HG03457 (cell line): ENCODE measurements around the gene CDKAL1.
"Not testable (repeated sequence)": the region's sequence is repeated elsewhere in the genome, so short reads cannot be mapped to it uniquely, and the experiment has no call there.

Experiments used
- ATAC-seq: cut with Tn5 transposase; IDR thresholded peaks from one replicate; pipeline ENCODE4 v1.9.1; 2021; ENCODE audit warnings: moderate number of reproducible peaks; ENCODE audit not compliant: unreplicated experiment

Gene CDKAL1

DNA sequence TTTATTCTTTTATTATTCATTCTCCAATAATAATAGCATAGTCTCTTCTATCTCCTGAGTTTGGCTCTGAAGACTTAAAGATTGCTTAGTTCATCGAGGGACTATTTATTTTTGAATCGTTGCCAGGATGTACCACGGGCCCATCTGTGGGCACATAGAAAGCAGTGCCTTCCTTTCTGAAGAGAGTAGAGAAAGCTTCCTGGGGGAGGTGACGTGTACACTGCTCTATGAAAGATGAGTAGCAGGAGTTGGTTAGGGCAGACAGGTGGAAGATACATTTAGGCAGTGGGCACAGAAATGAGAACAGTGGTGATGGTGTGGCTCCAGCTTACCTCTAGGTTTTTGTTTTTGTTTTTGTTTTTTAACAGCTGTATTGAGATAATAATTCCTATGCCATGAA is 98.4 kb downstream of the CDKAL1 start:
- ATAC-seq = no peak

DNA sequence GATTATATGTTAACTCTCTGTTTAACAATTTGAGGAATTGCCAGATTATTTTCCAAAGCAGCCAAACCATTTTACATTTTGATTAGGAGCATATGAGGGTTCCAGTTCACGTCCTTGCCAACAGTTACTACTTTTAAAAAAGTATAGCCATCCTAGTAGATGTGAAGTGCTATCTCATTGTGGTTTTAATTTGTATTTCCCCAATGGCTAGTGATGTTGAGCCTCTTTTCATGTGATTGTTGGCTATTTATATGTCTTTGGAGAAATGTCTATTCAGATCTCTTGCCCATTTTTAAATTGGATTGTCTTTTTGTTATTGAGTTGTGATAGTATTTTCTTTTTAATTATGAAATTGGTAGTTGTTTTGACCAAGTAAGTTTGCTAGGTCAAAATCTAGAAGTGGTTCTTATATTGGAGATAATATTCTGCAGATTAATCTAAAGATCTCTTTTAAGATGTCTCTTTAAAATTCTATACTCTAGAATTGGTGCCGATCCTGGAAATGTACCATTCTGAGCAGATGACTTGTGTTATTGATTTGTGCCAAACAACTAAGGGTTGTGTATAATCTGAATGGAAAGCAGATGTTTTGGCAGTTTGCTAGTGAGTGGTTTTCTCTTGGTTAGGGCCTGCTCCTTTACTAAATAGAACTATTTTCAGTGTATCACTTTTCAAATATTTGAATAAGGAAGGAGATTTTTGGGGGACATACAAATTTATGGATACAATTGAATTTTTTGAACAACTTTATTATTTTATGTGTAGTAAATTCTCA is 99.5 kb downstream of the CDKAL1 start:
- ATAC-seq = no peak

DNA sequence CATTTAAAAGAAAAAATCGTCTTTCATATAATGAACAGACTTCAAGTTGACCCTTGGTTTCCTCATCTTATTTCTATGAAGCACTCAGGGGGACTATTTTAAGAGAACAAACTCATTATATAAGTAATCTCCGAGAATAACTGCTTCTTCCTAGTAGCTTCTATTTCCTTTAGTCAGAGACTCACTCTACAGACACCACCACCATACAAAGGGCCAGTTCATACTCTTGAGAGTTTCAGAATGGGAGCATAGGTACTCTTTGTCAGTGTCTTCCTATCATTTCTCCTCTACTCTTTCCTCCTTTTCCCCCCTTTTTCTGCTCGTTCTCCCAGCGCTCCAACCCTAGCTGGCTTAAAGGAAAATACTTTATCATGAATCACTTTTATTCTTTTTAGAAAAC is 104.9 kb downstream of the CDKAL1 start:
- ATAC-seq = no peak

DNA sequence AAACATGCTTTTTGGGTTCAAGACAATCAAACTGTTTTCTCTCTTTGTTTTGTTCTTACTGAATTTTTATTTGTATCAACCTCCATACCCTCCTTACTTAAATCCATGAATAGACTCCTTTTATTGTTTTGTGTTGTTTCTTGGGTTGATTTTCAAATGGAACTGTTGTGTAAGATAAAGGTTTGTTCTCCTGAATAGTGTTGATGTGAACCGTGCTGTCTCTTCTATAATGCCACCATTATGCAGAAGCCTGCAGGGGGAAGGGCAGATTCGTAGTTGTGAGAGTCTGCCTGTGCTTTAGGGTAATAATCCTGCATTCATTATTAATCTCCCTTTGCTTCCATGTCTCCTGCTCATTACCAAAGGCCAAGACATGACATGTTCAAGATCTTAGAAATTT is 105.9 kb downstream of the CDKAL1 start:
- no peak for ATAC-seq

DNA sequence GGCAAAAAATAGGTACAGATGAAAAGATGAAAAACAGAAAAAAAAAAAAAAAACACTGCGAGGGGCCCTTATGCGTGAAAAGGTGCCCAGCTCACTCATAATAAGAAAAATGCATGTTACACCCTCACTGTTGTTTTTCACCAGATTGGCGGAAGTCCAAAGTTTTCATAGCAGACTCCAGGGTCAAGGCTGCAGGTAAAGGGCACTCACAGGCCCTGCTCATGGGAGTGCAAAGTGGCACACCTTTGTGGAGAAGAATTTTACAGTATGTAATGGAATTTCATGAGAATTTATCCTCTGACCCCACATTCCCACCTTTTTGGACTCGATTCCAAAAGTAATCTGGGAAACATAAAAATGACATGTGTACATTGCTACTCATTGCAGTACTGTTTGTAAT is 108.2 kb downstream of the CDKAL1 start:
- no peak for ATAC-seq

DNA sequence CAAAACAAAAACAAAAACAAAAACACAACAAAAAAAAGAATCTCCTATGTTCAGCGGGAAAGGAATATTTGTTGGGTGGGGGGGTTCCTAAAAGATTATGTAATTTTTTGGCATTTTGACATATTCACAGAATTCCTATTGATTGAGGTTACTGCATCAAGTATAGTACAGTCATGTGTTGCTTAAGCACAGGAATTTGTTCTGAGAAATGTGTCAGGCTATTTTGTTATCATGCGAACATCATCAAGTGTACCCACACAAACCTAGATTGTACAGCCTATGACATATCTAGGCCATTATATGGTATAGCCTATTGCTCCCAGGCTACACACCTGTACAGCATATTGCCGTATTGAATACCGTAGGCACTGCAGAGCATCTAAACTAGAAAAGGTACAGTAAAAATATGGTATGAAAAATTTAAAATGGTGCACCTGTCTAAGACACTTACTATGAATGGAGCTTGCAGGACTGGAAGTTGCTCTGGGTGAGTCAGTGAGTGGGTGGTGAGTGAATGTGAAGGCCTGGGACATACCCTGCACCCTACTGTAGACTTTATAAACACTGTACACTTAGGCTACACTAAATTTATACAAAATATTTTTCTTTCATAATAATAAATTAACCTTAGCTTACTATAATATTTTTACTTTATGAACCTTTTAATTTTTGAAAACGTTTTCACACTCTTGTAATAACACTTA is 110.6 kb downstream of the CDKAL1 start:
- no peak for ATAC-seq

DNA sequence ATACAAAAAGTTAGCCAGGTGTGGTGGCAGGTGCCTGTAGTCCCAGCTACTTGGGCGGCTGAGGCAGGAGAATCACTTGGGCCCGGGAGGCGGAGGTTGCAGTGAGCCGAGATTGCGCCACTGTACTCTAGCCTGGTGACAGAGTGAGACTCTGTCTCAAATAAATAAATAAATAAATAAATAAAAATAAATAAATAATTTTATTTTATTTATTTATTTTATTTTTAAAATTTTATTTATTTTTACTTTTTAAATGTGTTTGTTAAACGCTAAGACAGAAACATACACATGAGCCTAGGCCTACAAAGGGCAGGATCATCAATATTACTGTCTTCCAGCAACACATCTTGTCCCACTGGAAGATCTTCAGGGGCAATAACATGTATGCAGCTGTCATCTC is 111.3 kb downstream of the CDKAL1 start:
- not testable (repeated sequence) for ATAC-seq

DNA sequence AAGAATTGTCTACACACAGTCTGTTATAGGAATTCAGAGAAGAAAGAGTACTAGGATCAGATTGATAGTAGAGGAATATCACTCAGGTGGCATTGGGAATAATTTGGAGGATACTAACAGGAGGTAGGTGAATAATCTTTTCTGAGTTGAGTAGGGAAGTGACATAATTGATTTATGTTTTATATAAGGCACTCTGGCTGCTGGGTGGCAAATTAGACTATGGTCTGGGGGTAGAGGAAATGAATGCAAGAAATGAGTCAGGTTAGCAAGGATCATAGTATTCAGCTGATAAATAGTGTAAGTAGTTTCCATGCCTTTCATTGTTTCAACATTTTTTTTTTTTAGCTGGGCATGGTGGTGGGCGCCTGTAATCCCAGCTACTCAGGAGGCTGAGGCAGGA is 113.3 kb downstream of the CDKAL1 start:
- no peak for ATAC-seq

DNA sequence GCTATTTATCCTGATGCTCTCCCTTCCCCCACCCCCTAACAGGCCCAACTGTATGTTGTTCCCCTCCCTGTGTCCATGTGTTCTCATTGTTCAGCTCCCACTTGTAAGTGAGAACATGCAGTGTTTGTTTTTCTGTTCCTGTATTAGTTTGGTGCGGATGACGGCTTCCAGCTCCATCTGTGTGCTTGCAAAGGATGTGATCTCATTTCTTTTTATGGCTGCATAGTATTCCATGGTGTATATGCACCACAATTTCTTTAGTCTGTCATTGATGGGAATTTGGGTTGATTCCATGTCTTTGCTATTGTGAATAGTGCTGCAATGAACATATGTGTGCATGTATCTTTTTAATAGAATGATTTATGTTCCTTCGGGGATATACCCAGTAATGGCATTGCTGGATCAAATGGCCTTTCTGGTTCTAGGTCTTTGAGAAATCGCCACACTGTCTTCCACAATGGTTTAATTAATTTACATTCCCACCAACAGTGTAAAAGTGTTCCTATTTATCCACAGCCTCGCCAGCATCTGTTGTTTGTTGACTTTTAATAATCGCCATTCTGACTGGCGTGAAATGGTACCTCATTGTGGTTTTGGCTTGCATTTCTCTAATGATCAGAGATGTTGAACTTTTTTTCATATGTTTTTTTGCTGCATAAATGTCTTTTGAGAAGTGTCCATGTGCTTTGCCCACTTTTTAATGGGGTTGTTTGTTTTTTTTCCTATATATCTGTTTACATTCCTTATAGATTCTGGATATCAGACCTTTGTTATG is 115.6 kb downstream of the CDKAL1 start:
- not testable (repeated sequence) for ATAC-seq

DNA sequence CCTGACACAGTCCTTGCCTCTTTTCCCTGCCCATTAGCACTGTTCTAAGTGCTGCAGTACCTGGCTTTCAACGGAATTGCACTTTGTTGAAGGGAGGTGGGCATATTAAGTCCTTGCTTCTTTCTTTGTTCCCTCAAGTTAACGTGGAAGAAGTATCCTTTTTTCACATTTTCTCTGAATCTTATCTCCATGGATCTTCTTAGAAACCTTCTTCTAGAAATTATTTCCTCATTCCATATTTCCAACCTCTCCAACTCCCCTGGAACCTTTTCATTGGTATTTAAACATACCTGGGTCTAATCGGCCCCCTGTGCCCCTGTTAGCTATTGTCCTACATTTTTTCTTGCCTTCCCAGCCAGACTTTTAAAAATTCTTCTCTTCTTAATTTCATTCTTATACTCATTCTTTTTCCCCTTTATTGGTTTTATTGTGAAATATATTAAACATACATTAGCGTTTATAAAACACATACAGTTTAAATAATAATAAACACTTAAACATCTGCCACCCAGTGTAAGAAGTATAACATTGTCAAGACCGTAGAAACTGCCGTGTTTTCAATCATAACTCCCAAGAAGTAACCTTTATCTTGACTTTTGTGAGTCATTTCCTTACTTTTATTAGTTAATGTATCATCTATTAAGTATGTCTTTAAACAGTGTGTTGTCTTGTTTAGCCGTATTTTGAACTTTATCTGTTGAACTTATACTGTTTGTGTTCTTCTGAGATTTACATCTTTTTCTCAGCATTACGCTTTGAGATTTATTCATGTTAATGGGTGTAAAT is 118.2 kb downstream of the CDKAL1 start:
- ATAC-seq = no peak

DNA sequence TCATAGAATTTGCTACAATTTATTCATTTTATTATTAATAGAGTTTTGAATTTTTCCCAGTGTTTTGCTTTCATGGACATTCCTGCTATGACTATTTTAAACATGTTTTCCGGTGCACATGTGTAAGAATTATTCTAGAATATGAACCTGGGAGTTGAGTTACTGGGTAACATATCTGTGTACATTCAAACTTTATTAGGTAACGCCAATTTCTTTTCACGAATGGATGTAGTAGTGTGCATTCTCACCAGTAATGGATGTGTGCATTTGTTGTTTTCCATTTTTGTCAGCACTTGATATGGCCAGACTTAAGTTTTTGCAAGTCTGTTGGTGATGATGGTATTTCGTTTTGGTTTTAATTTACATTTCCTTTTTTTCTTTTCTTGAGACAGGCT is 118.8 kb downstream of the CDKAL1 start:
- no peak for ATAC-seq

DNA sequence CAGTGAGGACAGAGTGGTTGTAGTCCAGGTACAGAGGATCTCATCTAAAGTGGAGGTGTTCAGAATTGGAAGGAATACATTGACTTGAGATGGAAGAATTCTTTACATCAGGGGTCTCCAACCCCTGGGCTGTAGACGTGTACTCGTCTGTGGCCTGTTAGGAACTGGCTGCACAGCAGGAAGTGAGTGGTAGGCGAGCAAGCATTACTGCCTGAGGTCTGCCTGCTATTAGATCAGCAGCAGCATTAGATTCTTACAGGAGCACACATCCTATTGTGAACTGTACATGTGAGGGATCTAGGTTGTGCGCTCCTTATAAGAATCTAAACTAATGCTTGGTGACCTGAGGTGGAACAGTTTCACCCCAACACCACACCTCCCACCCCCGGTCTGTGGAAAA is 121.1 kb downstream of the CDKAL1 start:
- ATAC-seq = no peak

DNA sequence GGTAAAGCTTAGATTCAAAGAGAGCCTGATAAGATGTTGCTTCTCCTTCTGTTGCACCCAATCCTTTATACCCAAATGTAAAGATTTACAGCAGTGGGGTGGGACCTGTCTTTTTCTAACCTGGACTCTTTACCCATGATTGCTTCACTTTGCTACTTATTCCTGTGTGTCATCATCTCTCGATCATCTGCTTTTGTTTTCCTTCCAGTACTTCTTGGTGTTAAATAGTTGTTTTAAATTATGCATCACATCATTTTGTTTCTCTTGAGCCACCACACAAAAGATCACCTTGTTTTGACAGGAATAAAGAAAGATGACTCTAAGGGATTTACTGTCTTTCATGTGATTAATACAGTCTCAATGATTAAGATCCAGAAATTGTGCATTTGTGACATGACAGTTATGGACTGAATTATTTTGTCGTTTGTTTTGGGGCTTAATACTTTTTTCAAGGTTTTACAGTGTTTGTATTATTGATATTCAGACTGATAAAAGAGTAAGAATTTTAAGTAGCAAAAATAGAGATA is 123.1 kb downstream of the CDKAL1 start:
- ATAC-seq = no peak

DNA sequence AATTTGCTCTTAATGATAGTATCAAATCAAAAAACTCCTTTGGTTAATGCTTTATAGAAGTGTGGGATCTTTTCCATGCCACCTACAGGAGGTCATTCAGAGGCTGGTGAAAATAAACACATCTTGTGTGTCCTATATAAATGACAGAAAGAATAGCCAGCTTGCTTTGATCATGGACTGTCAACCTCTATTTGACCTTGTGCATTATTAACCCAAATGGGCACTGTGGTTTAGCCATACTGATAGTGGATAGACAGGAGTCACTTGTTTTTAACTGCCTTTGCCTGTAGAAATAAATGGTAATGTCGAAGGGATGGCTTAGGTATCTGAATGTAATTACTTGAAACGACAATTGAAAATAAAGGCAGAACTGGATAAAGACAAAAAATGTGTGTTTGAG is 123.8 kb downstream of the CDKAL1 start:
- ATAC-seq = no peak

DNA sequence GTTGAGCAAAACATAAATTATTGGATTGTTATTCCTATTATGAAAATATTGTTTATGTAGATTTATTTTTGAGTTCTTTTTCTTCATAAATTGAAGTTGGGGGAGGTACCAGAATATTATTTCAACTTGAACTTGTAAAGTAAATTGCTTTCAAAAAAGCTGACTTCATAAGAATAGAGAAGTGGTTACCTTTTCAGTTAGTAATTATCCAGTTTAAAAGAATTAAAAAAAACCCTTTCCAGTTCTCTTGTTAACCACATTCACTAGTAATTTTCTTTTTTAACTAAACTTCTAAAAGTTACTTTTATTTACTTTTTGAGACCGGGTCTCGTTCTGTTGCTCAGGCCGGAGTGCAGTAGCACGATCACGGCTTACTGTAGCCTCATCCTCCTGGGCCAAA is 124.3 kb downstream of the CDKAL1 start:
- no peak for ATAC-seq

DNA sequence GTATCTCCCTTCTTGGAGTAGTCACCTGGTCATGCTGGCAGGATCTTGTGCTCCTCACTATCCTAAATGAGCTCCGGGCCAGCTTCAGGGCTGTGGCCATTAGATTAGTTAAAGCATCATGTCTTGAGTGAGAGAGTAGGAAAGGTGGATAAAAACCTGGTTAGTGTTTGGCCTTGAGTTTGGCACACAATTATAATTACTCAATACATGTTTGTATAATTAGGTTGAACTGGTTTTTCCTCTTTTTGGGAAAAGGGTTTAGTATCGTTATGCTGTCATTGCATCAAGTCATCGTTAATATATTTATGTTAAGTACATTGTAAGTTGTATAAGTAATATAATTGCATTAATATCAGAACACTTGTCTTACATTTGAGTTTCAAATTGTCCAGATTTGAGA is 126.3 kb downstream of the CDKAL1 start:
- no peak for ATAC-seq

DNA sequence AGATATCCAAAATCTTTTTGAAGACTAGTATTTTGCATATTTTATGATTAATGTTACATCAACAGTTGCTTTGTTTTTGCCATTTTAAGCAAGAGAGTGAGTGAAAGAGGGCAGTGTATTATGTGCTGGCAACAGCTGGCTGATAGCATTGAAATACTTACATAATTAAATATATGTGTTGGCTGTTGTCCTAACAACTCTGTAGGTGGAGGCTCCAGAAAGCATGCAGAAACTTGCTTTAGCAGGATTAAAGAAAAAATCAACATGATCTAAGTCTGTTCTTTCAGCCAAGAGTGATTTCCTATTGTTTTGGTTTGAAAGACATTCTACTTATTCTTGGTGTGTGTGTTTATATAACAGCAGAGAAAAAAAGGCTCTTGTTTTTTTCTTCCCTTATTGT is 127.5 kb downstream of the CDKAL1 start:
- no peak for ATAC-seq

DNA sequence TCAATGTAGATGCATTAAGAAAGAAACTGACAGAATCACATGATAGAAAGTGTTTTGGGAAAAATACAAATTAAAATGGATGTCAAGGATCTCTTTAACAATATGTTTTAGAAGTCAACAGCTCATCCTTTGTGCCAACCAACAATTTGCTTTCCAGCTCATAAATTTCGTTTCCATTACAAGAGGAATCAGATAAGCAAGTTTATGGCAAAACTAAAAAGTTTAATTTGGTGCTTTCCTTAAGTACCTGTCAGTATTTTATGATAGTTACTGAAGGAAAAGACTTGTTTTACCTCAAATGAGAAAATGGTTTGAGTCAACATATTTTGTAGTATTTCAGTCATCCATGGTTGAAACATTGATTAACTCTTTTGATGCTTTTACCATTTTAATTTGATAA is 130.0 kb downstream of the CDKAL1 start:
- ATAC-seq = no peak

DNA sequence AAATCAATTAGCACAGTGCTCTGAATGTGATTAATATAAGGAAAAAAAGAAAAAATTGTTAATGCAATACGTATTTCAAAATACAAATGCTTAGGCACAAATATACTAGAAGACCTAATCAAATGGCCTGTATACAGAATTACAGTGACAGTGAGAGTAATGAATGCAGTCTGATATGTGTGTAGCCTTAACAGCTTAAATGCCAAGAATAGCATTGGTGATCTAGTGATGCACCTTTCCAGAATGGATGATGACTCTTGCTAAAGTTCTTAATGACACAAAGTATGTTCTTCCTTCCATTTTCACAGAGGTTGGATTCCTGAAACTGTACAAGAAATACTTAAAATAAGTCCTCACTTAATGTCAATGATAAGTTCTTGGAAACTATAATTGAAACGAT is 131.0 kb downstream of the CDKAL1 start:
- no peak for ATAC-seq

DNA sequence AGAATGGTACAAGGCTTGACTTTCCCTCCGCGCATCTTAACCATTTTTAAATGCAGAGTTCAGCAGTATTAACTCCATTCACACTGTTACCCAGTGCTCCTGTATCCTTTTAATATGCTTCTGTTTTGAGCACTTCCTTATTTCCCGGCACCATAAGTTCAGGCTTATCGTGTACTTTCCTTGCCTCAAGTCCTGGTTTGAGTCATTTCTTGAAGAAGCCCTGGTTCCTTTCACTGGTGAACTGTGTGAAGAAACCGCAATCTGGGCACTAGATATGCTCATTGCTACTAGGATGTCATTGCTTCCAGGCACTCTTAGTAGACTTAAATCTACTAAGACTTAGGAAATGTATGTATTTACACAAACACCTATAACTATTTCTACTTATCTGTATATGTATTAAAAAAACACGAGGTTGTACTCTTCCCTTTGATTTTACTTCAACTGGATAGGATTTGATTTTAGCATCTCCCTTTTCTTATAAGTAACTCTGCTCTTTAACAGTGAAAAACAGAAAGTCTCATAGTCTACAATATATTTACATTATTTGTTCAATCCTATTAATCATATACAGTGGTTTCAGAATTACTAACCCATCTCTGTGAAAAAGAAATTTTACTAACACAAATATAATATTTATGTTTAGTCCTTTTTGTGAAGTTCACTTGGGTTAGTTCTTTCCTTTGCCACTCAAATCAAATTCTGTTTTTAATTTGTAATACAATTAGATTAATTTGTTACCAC is 135.5 kb downstream of the CDKAL1 start:
- peak; percentile 91 for ATAC-seq
